GM23338 (cell line): Measurements from ENCODE around the gene C13orf46.

Experiments used
- CREB1 ChIP-seq: fragments of 250-450 bp; sonication (Bioruptor Pico); IDR thresholded peaks from 2 replicates; pipeline ENCODE4 v1.5.0; 2020; ENCODE audit warnings: low read depth, mild to moderate bottlenecking, moderate library complexity
- EZH2 ChIP-seq: fragments of 200-600 bp; sonication (generic); IDR thresholded peaks from one replicate; pipeline ENCODE4 v1.8.0; 2017; ENCODE audit warnings: antibody characterized with exemption, mild to moderate bottlenecking, low read depth; ENCODE audit not compliant: unreplicated experiment
- EZH2phosphoT487 ChIP-seq: fragments of 200-600 bp; sonication (generic); IDR thresholded peaks from one replicate; pipeline ENCODE4 v1.8.1; 2018; ENCODE audit warnings: antibody characterized with exemption; ENCODE audit not compliant: unreplicated experiment
- JUNB ChIP-seq: IDR thresholded peaks from one replicate; pipeline ENCODE4 v1.6.1; 2016; ENCODE audit warnings: antibody characterized with exemption; ENCODE audit not compliant: unreplicated experiment
- NANOG ChIP-seq: IDR thresholded peaks from 2 replicates; pipeline ENCODE4 v1.6.1; 2016; ENCODE audit warnings: antibody characterized with exemption, borderline replicate concordance
- POLR2AphosphoS5 ChIP-seq: IDR thresholded peaks from 2 replicates; pipeline ENCODE4 v1.6.1; 2016; ENCODE audit warnings: antibody characterized with exemption, low read depth
- STAT1 ChIP-seq: IDR thresholded peaks from one replicate; pipeline ENCODE4 v1.6.1; 2016; ENCODE audit warnings: antibody characterized with exemption; ENCODE audit not compliant: unreplicated experiment
- ZNF114 ChIP-seq: fragments of 250-450 bp; sonication (Bioruptor Pico); IDR thresholded peaks from 2 replicates; pipeline ENCODE4 v1.5.0; 2020; ENCODE audit warnings: mild to moderate bottlenecking, moderate library complexity
- ZNF331 ChIP-seq: fragments of 250-450 bp; sonication (Bioruptor Pico); IDR thresholded peaks from 2 replicates; pipeline ENCODE4 v1.5.0; 2020; ENCODE audit warnings: low read depth, mild to moderate bottlenecking, moderate library complexity
- TF ChIP-seq, protein P1 (sequence below), 2 experiments: fragments of 200-600 bp in 1 of 2; sonication (generic) in 1 of 2; conservative IDR thresholded peaks; 2 replicates each; pipeline versions ENCODE4 v1.5.1 to v1.6.1; 2016 to 2017; ENCODE audit warnings: antibody characterized with exemption in 2 of 2, low read depth in 2 of 2, mild to moderate bottlenecking in 2 of 2, moderate library complexity in 1 of 2
- TF ChIP-seq, protein P2 (sequence below): IDR thresholded peaks from 2 replicates; pipeline ENCODE4 v1.6.1; 2016; ENCODE audit warnings: antibody characterized with exemption
- TF ChIP-seq, protein P3 (sequence below): IDR thresholded peaks from one replicate; pipeline ENCODE4 v1.6.1; 2018; ENCODE audit warnings: antibody characterized with exemption; ENCODE audit not compliant: unreplicated experiment
- TF ChIP-seq, protein P4 (sequence below): fragments of 250-450 bp; sonication (Bioruptor Pico); IDR thresholded peaks from 2 replicates; pipeline ENCODE4 v1.5.0; 2020; ENCODE audit warnings: mild to moderate bottlenecking, moderate library complexity

DNA sequence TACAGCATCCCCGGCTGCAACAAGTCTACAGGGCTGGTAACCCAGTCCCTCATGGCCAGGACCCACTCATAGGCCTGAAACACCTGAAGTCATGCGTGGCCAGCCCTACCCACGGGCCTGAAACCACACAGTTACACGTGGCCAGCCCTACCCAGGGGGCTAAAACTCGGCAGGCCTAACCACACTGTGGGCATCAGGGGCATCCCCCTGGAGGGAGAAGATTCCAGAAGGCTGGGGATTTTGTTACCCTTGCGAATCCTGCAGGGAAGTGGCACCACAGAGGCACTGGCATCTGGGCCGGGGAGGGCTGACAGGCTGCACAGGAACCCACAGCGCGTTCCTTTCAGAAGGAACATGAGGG lies 48.4 kb upstream of the C13orf46 start:
- TF ChIP-seq POLR2AphosphoS5 (no peak), EZH2phosphoT487 (no peak), JUNB (no peak), EZH2 (no peak), STAT1 (no peak), NANOG (no peak), ZNF114 (CRISPR knock-in tag) (no peak), CREB1 (CRISPR knock-in tag) (no peak), ZNF331 (CRISPR knock-in tag) (no peak)
- TF ChIP-seq, protein P1, sequence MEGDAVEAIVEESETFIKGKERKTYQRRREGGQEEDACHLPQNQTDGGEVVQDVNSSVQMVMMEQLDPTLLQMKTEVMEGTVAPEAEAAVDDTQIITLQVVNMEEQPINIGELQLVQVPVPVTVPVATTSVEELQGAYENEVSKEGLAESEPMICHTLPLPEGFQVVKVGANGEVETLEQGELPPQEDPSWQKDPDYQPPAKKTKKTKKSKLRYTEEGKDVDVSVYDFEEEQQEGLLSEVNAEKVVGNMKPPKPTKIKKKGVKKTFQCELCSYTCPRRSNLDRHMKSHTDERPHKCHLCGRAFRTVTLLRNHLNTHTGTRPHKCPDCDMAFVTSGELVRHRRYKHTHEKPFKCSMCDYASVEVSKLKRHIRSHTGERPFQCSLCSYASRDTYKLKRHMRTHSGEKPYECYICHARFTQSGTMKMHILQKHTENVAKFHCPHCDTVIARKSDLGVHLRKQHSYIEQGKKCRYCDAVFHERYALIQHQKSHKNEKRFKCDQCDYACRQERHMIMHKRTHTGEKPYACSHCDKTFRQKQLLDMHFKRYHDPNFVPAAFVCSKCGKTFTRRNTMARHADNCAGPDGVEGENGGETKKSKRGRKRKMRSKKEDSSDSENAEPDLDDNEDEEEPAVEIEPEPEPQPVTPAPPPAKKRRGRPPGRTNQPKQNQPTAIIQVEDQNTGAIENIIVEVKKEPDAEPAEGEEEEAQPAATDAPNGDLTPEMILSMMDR (conservative IDR thresholded peaks at IDR 0.05; ENCODE audit: low read depth in 2 of 2), result no peak
- TF ChIP-seq, protein P2, sequence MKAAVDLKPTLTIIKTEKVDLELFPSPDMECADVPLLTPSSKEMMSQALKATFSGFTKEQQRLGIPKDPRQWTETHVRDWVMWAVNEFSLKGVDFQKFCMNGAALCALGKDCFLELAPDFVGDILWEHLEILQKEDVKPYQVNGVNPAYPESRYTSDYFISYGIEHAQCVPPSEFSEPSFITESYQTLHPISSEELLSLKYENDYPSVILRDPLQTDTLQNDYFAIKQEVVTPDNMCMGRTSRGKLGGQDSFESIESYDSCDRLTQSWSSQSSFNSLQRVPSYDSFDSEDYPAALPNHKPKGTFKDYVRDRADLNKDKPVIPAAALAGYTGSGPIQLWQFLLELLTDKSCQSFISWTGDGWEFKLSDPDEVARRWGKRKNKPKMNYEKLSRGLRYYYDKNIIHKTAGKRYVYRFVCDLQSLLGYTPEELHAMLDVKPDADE, result no peak
- TF ChIP-seq, protein P3, sequence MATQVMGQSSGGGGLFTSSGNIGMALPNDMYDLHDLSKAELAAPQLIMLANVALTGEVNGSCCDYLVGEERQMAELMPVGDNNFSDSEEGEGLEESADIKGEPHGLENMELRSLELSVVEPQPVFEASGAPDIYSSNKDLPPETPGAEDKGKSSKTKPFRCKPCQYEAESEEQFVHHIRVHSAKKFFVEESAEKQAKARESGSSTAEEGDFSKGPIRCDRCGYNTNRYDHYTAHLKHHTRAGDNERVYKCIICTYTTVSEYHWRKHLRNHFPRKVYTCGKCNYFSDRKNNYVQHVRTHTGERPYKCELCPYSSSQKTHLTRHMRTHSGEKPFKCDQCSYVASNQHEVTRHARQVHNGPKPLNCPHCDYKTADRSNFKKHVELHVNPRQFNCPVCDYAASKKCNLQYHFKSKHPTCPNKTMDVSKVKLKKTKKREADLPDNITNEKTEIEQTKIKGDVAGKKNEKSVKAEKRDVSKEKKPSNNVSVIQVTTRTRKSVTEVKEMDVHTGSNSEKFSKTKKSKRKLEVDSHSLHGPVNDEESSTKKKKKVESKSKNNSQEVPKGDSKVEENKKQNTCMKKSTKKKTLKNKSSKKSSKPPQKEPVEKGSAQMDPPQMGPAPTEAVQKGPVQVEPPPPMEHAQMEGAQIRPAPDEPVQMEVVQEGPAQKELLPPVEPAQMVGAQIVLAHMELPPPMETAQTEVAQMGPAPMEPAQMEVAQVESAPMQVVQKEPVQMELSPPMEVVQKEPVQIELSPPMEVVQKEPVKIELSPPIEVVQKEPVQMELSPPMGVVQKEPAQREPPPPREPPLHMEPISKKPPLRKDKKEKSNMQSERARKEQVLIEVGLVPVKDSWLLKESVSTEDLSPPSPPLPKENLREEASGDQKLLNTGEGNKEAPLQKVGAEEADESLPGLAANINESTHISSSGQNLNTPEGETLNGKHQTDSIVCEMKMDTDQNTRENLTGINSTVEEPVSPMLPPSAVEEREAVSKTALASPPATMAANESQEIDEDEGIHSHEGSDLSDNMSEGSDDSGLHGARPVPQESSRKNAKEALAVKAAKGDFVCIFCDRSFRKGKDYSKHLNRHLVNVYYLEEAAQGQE, result no peak
- TF ChIP-seq, protein P4, sequence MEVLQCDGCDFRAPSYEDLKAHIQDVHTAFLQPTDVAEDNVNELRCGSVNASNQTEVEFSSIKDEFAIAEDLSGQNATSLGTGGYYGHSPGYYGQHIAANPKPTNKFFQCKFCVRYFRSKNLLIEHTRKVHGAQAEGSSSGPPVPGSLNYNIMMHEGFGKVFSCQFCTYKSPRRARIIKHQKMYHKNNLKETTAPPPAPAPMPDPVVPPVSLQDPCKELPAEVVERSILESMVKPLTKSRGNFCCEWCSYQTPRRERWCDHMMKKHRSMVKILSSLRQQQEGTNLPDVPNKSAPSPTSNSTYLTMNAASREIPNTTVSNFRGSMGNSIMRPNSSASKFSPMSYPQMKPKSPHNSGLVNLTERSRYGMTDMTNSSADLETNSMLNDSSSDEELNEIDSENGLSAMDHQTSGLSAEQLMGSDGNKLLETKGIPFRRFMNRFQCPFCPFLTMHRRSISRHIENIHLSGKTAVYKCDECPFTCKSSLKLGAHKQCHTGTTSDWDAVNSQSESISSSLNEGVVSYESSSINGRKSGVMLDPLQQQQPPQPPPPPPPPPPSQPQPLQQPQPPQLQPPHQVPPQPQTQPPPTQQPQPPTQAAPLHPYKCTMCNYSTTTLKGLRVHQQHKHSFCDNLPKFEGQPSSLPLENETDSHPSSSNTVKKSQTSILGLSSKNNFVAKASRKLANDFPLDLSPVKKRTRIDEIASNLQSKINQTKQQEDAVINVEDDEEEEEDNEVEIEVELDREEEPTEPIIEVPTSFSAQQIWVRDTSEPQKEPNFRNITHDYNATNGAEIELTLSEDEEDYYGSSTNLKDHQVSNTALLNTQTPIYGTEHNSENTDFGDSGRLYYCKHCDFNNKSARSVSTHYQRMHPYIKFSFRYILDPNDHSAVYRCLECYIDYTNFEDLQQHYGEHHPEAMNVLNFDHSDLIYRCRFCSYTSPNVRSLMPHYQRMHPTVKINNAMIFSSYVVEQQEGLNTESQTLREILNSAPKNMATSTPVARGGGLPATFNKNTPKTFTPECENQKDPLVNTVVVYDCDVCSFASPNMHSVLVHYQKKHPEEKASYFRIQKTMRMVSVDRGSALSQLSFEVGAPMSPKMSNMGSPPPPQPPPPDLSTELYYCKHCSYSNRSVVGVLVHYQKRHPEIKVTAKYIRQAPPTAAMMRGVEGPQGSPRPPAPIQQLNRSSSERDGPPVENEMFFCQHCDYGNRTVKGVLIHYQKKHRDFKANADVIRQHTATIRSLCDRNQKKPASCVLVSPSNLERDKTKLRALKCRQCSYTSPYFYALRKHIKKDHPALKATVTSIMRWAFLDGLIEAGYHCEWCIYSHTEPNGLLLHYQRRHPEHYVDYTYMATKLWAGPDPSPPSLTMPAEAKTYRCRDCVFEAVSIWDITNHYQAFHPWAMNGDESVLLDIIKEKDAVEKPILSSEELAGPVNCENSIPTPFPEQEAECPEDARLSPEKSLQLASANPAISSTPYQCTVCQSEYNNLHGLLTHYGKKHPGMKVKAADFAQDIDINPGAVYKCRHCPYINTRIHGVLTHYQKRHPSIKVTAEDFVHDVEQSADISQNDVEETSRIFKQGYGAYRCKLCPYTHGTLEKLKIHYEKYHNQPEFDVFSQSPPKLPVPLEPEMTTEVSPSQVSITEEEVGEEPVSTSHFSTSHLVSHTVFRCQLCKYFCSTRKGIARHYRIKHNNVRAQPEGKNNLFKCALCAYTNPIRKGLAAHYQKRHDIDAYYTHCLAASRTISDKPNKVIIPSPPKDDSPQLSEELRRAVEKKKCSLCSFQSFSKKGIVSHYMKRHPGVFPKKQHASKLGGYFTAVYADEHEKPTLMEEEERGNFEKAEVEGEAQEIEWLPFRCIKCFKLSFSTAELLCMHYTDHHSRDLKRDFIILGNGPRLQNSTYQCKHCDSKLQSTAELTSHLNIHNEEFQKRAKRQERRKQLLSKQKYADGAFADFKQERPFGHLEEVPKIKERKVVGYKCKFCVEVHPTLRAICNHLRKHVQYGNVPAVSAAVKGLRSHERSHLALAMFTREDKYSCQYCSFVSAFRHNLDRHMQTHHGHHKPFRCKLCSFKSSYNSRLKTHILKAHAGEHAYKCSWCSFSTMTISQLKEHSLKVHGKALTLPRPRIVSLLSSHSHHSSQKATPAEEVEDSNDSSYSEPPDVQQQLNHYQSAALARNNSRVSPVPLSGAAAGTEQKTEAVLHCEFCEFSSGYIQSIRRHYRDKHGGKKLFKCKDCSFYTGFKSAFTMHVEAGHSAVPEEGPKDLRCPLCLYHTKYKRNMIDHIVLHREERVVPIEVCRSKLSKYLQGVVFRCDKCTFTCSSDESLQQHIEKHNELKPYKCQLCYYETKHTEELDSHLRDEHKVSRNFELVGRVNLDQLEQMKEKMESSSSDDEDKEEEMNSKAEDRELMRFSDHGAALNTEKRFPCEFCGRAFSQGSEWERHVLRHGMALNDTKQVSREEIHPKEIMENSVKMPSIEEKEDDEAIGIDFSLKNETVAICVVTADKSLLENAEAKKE (CRISPR knock-in tag), result no peak
